HG03108 (cell line): Measurements from ENCODE around the gene SLC22A3.
"Not testable (repeated sequence)": the region's sequence is repeated elsewhere in the genome, so short reads cannot be mapped to it uniquely, and the experiment has no call there.

Source experiments
- ATAC-seq: cut with Tn5 transposase; IDR thresholded peaks from one replicate; pipeline ENCODE4 v1.9.1; 2021; ENCODE audit warnings: moderate library complexity; ENCODE audit not compliant: unreplicated experiment

SLC22A3 gene

GRCh38 chr6:160367798-160368547 lies 19.8 kb downstream of the SLC22A3 start:
- no peak for ATAC-seq

- ATAC-seq: no peak
Measured at GRCh38 chr6:160368670-160369069, 20.5 kb downstream of the SLC22A3 start.

- ATAC-seq: not testable (repeated sequence)
Measured at GRCh38 chr6:160373601-160374000, 25.4 kb downstream of the SLC22A3 start.

- no peak for ATAC-seq
Measured at GRCh38 chr6:160374836-160375560, 26.8 kb downstream of the SLC22A3 start.

- ATAC-seq: no peak
Measured at GRCh38 chr6:160375561-160375949, 27.4 kb downstream of the SLC22A3 start.

- no peak for ATAC-seq
Measured at GRCh38 chr6:160376445-160376844, 28.3 kb downstream of the SLC22A3 start.

DNA sequence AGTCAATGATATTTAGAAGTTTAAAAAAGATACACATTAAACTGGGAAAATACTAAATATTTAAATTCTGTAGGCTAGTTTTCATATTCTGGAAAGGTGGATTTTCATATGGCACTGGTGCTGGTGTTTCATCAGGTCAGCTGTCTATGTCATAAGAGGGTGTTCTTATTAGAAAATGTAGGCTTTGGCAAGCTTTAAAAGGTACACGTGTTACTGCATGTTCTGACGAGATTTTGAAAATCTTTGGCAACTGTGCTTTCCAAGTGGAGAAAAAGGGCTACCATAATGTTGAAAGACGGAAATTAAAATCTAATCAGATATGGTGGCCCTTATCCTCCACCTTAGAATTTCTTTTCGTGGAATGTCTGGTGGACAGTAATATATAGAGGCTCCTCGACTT lies 30.0 kb downstream of the SLC22A3 start:
- ATAC-seq: no peak

- no peak for ATAC-seq
Measured at GRCh38 chr6:160378882-160379281, 30.7 kb downstream of the SLC22A3 start.

DNA sequence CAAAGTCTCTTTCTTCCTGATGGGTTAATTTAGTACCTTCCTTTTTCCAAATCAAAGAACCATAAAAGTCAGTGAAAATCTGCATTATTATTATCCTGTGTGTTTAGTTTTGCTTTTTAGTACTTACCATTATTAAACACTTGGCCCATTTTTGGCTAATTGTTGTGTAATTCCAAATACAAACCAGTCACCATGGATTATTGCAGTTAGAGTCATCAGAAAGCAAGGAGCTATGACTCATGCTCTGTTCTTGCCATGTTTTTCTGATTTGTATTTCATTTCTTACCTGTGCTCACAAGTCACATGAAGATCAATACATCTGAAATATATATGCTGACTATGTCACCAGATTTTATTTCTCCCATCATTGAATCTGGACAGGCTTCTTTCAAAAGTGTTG lies 31.3 kb downstream of the SLC22A3 start:
- ATAC-seq: no peak

DNA sequence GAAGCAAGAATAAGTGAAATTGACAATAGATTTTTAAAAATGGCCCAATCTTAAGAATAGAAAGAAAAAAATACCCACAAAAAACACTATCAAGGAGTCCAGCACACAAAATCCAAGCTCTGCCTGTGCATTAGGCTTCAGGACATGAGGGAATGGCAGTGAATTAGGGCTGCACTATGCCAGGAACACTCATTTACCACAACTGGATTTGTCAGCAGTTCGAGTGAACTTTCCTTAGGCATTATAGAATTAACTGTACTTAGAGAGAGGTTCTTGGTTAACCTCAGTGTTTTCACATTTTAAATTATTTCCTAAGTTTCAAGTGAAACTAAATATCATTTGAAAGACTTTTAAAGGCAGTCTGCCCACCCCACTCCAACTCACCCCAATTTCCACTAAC lies 34.8 kb downstream of the SLC22A3 start:
- no peak for ATAC-seq

GRCh38 chr6:160386869-160387530 lies 38.8 kb downstream of the SLC22A3 start:
- no peak for ATAC-seq

GRCh38 chr6:160387916-160388643 lies 39.9 kb downstream of the SLC22A3 start:
- no peak for ATAC-seq

- ATAC-seq: no peak
Measured at GRCh38 chr6:160388922-160389321, 40.7 kb downstream of the SLC22A3 start.

DNA sequence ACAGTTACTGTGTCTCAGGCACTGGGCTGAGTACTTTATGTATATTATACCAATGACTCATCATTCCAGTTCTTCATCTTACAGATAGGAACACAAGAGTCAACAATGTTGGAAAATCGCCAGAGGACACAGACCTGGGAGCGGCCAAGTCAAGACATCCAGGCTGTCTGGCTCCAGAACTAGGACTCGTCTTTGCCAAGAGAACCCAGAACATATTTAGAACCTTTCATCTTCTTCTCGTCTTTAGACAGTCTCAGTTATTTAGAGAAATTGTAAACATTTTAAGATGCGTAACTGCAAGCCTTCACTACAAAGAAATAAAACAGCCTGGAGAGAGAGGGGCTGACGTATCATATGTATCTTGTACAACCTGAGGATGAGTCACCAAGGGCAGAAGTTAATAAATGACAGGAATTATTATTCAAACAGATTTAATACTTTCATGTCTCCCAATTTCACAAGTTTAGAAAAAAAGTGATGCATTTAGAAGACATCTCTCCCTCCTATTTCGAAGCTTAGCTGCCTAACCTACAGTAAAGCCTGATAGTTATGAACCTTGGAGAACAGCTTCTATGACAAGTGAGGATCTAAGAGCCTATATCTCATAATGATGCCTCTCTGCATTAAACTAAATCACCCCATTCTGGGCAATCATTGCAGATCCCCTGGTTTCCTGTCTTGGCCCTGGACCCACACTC lies 43.4 kb downstream of the SLC22A3 start:
- no peak for ATAC-seq

DNA sequence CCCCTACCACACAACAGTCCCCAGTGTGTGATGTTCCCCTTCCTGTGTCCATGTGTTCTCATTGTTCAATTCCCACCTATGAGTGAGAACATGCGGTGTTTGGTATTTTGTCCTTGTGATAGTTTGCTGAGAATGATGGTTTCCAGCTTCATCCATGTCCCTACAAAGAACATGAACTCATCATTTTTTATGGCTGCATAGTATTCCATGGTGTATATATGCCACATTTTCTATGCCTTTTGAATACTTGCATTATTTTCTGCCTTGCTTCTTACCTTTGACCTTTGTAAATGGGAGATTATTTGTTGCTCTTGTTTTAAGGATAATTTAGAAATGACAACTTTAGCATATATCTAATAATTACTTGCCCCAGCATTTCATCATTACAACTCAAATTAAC lies 45.3 kb downstream of the SLC22A3 start:
- not testable (repeated sequence) for ATAC-seq

DNA sequence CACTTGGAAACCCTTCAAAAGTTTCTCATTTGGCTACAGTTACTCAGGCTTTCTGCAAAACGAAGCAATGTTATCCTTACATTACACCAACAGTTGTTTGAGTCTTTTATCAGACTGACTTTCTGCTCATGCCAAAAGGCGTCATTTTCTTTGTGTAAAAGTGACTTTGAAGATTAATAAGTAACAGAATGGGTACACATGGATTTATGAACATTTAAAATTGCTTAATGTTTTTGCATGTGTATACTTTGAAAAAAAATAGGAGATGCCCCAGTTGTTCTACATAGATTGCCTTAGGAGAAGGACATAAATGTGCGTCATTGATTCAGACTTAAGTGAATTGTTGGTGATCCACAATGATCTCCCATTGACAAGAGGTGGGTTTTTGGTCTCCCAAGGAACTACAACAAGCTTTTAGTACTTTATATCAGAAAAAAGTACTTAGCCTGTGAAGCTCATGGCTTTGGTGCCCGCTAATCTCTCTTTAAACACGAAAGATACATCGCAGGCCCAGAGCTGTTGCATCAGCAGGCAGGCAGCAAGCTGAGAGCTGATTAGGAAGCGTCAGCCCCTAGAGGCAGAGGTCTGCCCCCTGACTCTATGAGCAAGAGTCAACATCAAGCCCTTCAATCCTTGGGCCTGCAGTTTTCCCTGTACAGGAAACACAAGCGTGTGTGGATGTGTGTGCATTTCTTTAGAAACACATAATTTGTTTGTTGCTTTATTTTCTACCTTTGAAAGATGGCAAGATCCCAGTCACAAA lies 45.9 kb downstream of the SLC22A3 start:
- ATAC-seq: no peak

GRCh38 chr6:160394654-160395035 lies 46.5 kb downstream of the SLC22A3 start:
- ATAC-seq: no peak

DNA sequence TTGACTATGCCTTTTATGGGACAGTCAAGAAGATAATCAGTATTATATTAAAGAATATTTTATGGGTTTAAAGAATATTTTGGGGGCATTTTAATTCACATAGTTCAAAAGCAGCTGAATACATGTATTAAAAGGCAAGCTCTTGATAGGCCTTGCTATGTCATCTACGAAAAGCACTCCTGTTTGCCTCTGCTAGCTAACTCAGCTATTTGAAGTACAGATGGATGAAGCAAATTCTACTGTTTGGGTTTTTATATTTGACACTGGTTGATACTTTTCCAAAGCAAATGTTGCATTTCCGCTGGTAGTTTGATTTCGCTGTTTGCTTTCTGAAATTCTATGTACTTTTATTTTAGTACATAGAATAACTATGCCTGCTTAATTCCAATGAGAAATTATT lies 47.0 kb downstream of the SLC22A3 start:
- no peak for ATAC-seq

DNA sequence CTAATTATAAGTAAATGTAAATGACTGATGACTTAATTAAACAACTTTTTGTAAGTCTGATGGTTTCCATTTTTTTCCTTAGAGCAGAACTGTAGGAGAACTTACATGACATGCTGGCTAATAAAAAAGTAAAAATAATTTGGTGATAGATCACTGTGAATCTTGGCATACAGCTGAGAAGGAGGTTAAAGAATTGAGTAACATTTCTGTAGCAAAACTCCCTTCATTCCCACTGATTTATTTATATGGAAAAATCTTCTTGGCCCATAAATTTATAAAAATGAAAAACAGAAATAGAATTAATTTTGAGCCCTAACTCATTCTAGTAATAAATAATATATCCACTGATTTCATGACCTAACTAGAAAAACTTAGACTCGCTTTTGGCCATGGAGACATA lies 48.1 kb downstream of the SLC22A3 start:
- no peak for ATAC-seq

DNA sequence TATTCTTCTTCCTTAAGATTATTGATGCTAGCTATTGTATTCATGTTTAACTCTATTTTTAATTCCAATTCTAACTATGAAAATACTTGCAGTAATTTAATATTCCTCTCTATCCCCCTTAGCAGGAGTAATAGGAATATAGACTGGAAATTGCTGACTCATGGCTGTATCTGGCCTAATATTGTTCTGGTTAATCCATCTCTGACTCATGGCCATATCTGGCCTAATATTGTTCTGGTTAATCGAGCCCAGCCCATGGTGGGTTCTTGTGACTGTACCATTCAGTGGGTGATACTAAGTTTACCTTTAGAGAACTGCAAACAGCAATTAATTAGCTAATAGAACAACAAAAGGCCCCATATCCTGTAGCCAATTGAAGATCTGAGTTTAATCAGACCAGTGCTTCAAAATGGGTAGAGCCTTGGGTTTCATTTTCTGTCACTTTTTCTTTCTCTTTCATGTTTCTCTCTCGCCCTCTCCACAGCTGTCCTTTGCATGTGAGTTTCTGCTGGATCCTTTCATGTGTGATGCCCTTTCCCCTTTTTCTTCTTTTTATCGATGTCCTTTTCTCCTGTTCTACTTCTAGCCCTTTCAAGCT lies 50.6 kb downstream of the SLC22A3 start:
- ATAC-seq: peak; percentile 94
